ENCODE measurements around the gene RCAN1.

Gene RCAN1

DNA sequence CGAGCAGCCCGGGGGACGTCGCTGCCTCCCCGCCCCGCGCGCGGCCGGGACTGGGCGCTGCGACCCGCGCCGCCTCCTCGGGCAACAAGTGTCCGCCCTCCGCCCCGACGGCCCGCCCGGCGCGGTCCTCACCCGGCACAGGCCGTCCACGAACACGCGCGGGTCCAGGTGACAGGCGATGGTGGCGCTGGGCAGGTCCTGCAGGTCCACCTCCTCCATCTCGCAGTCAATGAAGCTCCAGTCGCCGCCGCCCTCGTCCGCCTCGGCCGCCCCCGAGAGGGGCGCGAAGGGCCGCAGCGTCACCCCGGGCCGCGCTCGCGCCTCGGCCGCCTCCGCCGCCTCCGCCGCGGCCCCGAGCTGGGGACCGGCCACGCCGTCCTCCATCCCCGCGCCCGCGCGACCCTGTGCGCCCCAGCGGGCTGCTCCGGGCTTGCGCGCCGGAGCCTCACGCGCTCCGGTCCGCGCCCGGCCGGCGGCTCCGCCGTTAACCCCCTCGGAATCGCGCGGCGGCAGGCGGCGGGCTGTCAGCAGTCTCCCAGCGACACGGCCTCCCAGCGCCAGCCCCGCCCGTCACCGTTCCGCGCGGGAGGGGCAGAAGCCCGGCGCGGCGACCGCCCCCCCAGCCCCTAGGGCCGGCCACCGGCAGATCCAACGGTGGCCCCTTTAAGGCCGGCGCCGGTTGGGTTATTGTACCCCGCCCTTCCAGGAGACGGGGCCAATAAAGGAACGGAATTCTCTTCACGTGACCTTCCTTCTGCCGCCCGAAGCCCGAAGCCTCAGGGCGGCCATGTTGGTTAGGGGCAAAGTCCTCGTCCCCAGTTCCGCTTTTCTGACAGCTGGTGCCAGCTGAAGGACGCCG, at the start of gene RCAN1:
Gene RCAN1, minus strand, starts transcription at position 486 of the 859 bp plus-strand sequence. Its CDS starts 102 bp downstream, at position 384.
- H3K27me3 ChIP-seq (ENCODE audit: insufficient read depth, low read length), result no peaks in the 10 kb centered on the region
- H3K79me2 ChIP-seq (ENCODE audit: control insufficient read depth, insufficient read depth, low read length, unreplicated experiment), result no peaks in the 10 kb centered on the region
- H3K4me3 ChIP-seq (ENCODE audit: low read depth, low read length), result peak within 1 kb of the TSS; percentile 87
- H3K4me1 ChIP-seq (ENCODE audit: control insufficient read depth, insufficient read depth, low read length, unreplicated experiment), result peaks cover 4% of the 10 kb centered on the region
- no peak within 1 kb of the TSS for H3K27ac ChIP-seq (ENCODE audit: low read depth, low read length)
- H2AFZ ChIP-seq (ENCODE audit: low read length, unreplicated experiment), result peak within 1 kb of the TSS; percentile 92
- no peaks in the 10 kb centered on the region for H3K36me3 ChIP-seq (ENCODE audit: insufficient read depth, low read length)

DNA sequence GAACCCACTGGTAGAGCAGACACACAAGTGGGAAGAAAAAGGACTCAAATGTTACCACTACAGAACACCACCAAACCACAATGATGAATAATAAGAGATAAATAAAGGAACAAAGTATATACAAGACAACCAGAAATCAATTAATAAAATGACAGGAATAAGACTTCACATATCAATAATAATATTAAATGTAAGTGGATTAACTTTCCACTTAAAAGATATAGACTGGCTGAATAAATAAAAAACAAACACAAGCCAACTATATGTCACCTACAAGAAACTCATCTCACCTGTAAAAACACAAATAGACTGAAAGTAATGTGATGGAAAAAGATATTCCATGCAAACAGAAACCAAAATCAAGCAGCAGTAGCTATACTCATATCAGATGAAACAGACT, 46.9 kb upstream of the RCAN1 start:
- Histone ChIP-seq H3K4me3 (ENCODE audit: low read depth, low read length) (no peak overlapping the region), H3K27me3 (ENCODE audit: insufficient read depth, low read length) (peaks cover 84% of the 10 kb centered on the region), H3K36me3 (ENCODE audit: insufficient read depth, low read length) (no peaks in the 10 kb centered on the region), H2AFZ (ENCODE audit: low read length, unreplicated experiment) (no peak overlapping the region), H3K79me2 (ENCODE audit: control insufficient read depth, insufficient read depth, low read length, unreplicated experiment) (no peaks in the 10 kb centered on the region), H3K27ac (ENCODE audit: low read depth, low read length) (no peak overlapping the region), H3K4me1 (ENCODE audit: control insufficient read depth, insufficient read depth, low read length, unreplicated experiment) (no peaks in the 10 kb centered on the region)

DNA sequence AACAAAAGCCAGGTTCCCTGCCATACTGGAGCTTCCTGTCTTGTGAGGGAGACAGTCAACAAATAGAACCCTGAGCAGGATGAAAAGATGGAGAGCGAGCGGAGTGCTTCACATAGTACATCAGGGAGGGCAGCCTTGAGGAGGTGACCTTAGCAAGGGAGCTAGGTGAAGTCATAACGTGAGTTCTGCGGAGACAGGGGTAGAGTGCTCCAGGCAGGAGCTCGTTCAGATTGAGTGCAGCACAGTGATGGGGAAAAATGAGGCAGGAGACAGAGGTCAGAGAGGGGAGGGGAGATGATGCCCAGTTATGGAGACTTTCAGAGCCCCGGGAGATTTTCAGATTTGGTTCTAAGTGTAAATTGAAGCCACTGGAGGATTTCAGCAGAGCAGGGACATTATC, 38.6 kb upstream of the RCAN1 start:
- Histone ChIP-seq H3K27me3 (ENCODE audit: insufficient read depth, low read length) (peaks cover 93% of the 10 kb centered on the region), H3K4me1 (ENCODE audit: control insufficient read depth, insufficient read depth, low read length, unreplicated experiment) (no peaks in the 10 kb centered on the region), H3K36me3 (ENCODE audit: insufficient read depth, low read length) (no peaks in the 10 kb centered on the region), H2AFZ (ENCODE audit: low read length, unreplicated experiment) (no peak overlapping the region), H3K27ac (ENCODE audit: low read depth, low read length) (no peak overlapping the region), H3K79me2 (ENCODE audit: control insufficient read depth, insufficient read depth, low read length, unreplicated experiment) (no peaks in the 10 kb centered on the region), H3K4me3 (ENCODE audit: low read depth, low read length) (no peak overlapping the region)

DNA sequence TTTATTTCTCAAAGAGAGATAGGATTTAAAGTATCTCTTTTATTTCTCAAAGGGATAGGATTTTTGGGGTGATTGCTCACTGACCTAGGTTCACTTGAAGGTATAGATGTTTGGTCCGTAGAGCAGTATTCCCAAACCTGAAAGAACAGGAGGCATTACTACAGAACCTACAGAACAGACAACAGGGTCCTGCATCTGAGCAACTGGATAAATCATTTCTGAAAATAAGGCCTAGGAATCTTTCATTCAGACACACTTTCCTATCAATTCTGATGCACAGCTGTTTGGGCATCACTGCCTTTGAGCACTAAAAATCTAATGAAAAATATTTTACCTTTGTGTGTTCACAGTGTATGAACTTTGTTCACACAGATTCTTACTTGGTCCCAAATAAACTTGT, 36.7 kb upstream of the RCAN1 start:
- peaks cover 84% of the 10 kb centered on the region for H3K27me3 ChIP-seq (ENCODE audit: insufficient read depth, low read length)
- H2AFZ ChIP-seq (ENCODE audit: low read length, unreplicated experiment), result no peak overlapping the region
- no peaks in the 10 kb centered on the region for H3K4me1 ChIP-seq (ENCODE audit: control insufficient read depth, insufficient read depth, low read length, unreplicated experiment)
- H3K4me3 ChIP-seq (ENCODE audit: low read depth, low read length), result no peak overlapping the region
- no peak overlapping the region for H3K27ac ChIP-seq (ENCODE audit: low read depth, low read length)
- H3K36me3 ChIP-seq (ENCODE audit: insufficient read depth, low read length), result no peaks in the 10 kb centered on the region
- H3K79me2 ChIP-seq (ENCODE audit: control insufficient read depth, insufficient read depth, low read length, unreplicated experiment), result no peaks in the 10 kb centered on the region

DNA sequence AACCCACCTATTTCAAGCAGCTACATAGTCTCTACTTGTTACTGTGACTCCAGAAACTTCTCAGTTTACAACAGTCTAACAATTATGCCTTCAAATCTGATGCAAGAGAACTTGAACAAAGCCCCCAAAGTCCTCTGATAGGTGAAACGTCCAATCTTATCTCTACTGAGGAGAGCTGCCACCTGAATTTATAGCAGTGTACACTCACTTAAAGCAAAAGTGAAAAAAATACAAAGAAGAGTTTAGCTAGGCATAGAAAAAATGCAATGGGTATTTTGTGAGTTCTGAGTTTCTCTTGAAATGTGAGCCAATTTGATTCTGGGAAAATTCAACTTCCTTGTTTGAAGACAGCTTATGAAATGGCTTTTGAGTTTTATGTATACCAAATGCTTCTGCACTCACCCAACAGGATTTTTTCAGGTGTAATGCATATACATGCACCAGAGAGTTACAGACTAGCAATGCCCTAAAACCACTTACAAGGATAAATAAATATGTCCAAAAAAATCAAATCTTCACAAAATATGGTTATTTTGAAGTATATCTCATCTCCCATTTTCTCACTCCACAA, 36.0 kb upstream of the RCAN1 start:
- no peak overlapping the region for H2AFZ ChIP-seq (ENCODE audit: low read length, unreplicated experiment)
- H3K36me3 ChIP-seq (ENCODE audit: insufficient read depth, low read length), result no peaks in the 10 kb centered on the region
- peaks cover 77% of the 10 kb centered on the region for H3K27me3 ChIP-seq (ENCODE audit: insufficient read depth, low read length)
- H3K27ac ChIP-seq (ENCODE audit: low read depth, low read length), result no peak overlapping the region
- no peak overlapping the region for H3K4me3 ChIP-seq (ENCODE audit: low read depth, low read length)
- H3K4me1 ChIP-seq (ENCODE audit: control insufficient read depth, insufficient read depth, low read length, unreplicated experiment), result no peaks in the 10 kb centered on the region
- no peaks in the 10 kb centered on the region for H3K79me2 ChIP-seq (ENCODE audit: control insufficient read depth, insufficient read depth, low read length, unreplicated experiment)

DNA sequence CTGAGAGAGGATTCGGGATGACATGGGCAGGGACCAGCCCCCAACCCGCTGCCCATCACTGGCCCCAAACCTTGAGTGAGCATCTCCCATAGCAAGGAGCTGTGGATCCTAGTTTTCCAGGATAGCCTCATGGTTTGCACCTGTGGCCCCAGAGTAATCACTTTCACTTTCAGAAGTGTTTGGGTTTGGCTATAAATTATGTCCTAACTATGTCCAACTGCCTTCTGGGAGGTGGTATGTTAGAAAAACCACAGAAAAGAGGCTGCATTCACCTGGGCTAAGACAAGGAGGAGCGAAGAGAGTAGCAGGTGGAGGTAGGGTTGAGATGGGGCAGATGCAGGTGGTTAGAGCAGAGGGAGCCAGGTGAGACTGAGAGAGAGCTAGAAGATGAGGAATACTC, 34.5 kb upstream of the RCAN1 start:
- H3K4me3 ChIP-seq (ENCODE audit: low read depth, low read length), result no peak overlapping the region
- no peaks in the 10 kb centered on the region for H3K4me1 ChIP-seq (ENCODE audit: control insufficient read depth, insufficient read depth, low read length, unreplicated experiment)
- H3K79me2 ChIP-seq (ENCODE audit: control insufficient read depth, insufficient read depth, low read length, unreplicated experiment), result no peaks in the 10 kb centered on the region
- H3K27me3 ChIP-seq (ENCODE audit: insufficient read depth, low read length), result peaks cover 64% of the 10 kb centered on the region
- no peaks in the 10 kb centered on the region for H3K36me3 ChIP-seq (ENCODE audit: insufficient read depth, low read length)
- H3K27ac ChIP-seq (ENCODE audit: low read depth, low read length), result no peak overlapping the region
- no peak overlapping the region for H2AFZ ChIP-seq (ENCODE audit: low read length, unreplicated experiment)

DNA sequence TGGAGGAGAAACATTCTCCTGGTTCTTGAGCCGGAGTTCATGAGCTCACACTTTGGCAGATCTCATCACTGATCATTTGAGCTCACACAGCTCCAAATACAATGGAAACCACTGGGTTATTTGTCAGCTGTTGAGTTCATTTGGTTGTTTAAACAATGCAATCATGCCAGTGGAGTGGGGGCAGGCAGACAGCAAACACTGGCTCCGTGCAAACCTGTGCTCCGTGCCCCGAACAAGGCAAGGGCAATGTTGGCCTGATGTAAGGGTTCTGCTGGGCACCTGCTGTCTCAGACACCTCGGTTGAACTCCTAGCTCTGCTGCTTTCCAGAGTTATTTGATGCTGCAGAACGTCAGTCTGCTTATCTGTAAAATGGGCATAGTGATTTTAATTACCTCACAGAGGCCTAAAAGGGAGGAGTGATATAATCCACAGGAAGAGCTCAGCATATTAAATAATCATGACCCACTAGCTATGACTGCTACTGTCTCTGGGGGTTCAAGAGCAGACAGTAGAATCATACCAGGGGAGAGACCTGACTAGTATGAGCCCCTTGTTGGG, 33.9 kb upstream of the RCAN1 start:
- H2AFZ ChIP-seq (ENCODE audit: low read length, unreplicated experiment), result no peak overlapping the region
- H3K36me3 ChIP-seq (ENCODE audit: insufficient read depth, low read length), result no peaks in the 10 kb centered on the region
- H3K4me1 ChIP-seq (ENCODE audit: control insufficient read depth, insufficient read depth, low read length, unreplicated experiment), result no peaks in the 10 kb centered on the region
- peaks cover 61% of the 10 kb centered on the region for H3K27me3 ChIP-seq (ENCODE audit: insufficient read depth, low read length)
- no peak overlapping the region for H3K27ac ChIP-seq (ENCODE audit: low read depth, low read length)
- H3K4me3 ChIP-seq (ENCODE audit: low read depth, low read length), result no peak overlapping the region
- H3K79me2 ChIP-seq (ENCODE audit: control insufficient read depth, insufficient read depth, low read length, unreplicated experiment), result no peaks in the 10 kb centered on the region

DNA sequence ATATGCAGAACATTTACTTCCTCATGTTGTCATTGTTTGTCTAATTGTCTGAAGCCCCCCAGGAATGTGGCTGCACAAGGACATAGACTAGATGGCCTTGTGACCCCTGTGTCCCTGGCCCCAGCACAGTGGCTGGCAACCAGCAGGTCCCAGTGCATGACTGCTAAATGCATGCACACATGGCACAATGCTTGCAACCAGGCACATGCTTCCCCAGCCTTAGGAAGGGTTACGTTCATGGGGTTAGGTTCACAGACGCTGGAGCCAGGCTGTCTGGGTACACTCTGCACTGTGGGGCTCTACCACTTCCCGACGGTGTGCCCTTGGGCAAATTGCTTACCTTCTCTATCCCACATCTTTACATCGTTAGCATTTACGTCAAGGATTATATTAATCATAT, 32.6 kb upstream of the RCAN1 start:
- Histone ChIP-seq H2AFZ (ENCODE audit: low read length, unreplicated experiment) (no peak overlapping the region), H3K36me3 (ENCODE audit: insufficient read depth, low read length) (no peaks in the 10 kb centered on the region), H3K4me1 (ENCODE audit: control insufficient read depth, insufficient read depth, low read length, unreplicated experiment) (no peaks in the 10 kb centered on the region), H3K79me2 (ENCODE audit: control insufficient read depth, insufficient read depth, low read length, unreplicated experiment) (no peaks in the 10 kb centered on the region), H3K27me3 (ENCODE audit: insufficient read depth, low read length) (peaks cover 49% of the 10 kb centered on the region), H3K4me3 (ENCODE audit: low read depth, low read length) (no peak overlapping the region), H3K27ac (ENCODE audit: low read depth, low read length) (no peak overlapping the region)

DNA sequence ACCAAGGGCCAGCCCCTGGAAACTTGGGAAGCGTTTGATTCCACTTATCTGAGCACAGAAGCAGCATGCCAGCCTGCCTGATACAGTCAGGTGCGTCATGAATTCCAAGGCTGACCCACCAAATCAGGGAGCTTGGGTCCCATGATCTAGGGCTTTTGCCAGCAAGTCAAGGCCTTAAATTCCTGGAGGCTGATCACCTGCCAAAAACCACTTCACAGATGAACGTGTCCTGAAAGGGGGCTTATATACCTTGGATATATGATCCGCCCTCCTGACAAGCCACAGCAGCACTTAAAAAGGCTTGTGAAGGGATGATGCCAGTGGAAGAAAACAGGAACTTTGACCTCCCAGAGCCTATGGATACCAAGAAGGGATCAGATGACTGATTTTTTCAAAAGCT, 29.9 kb upstream of the RCAN1 start:
- Histone ChIP-seq H3K4me1 (ENCODE audit: control insufficient read depth, insufficient read depth, low read length, unreplicated experiment) (peaks cover 11% of the 10 kb centered on the region), H3K27me3 (ENCODE audit: insufficient read depth, low read length) (peaks cover 22% of the 10 kb centered on the region), H2AFZ (ENCODE audit: low read length, unreplicated experiment) (no peak overlapping the region), H3K36me3 (ENCODE audit: insufficient read depth, low read length) (no peaks in the 10 kb centered on the region), H3K4me3 (ENCODE audit: low read depth, low read length) (no peak overlapping the region), H3K27ac (ENCODE audit: low read depth, low read length) (no peak overlapping the region), H3K79me2 (ENCODE audit: control insufficient read depth, insufficient read depth, low read length, unreplicated experiment) (no peaks in the 10 kb centered on the region)

DNA sequence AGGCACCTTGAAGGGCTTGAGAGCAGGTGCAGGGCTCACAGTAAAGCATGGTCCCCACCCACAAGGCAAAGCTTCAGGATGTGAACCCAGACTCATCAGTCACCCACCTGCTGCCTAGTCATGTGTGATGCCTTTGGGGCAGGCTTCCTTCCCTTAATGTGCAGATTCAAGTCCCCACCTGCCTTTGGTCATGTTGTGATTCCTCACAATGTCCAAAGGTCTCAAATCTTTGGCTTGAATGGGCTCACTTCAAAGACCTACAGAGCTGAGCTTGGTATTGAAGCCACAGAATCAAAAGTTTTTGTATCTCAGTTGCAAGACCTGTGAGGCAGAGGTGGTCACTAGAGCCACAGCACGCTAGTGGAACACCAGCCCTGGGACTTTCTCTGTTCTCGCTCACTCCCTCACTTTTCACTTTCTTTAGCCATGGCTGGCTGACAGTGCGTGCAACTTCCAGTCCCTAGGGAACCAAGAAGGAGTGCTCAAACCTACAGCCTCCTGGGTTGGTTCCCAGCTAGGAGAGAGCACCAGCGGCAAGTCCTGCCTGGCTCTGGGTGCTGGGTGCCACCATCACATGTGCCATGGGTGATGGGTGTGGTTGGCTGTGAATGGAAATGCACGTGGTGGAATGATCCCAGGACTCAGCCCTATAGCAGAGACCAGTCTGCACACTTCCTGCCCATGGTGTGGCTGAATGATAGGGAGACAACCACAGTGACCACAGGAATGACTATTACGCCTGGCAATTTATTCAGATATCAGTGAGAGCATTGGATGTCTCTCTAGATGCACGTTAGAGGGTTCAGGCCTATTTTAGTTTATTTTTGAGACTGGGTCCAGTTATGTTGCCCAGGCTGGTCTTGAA, 27.5 kb upstream of the RCAN1 start:
- Histone ChIP-seq H3K79me2 (ENCODE audit: control insufficient read depth, insufficient read depth, low read length, unreplicated experiment) (no peaks in the 10 kb centered on the region), H3K4me1 (ENCODE audit: control insufficient read depth, insufficient read depth, low read length, unreplicated experiment) (peaks cover 11% of the 10 kb centered on the region), H3K4me3 (ENCODE audit: low read depth, low read length) (no peak overlapping the region), H2AFZ (ENCODE audit: low read length, unreplicated experiment) (no peak overlapping the region), H3K36me3 (ENCODE audit: insufficient read depth, low read length) (no peaks in the 10 kb centered on the region), H3K27me3 (ENCODE audit: insufficient read depth, low read length) (no peaks in the 10 kb centered on the region), H3K27ac (ENCODE audit: low read depth, low read length) (no peak overlapping the region)

All from ACC112 (cell line).